ENCODE data around the gene ZSCAN22.

ZSCAN22 gene

GRCh38 chr19:58379246-58379645 is 52.5 kb downstream of the ZSCAN22 start:
- TF ChIP-seq, protein P1, sequence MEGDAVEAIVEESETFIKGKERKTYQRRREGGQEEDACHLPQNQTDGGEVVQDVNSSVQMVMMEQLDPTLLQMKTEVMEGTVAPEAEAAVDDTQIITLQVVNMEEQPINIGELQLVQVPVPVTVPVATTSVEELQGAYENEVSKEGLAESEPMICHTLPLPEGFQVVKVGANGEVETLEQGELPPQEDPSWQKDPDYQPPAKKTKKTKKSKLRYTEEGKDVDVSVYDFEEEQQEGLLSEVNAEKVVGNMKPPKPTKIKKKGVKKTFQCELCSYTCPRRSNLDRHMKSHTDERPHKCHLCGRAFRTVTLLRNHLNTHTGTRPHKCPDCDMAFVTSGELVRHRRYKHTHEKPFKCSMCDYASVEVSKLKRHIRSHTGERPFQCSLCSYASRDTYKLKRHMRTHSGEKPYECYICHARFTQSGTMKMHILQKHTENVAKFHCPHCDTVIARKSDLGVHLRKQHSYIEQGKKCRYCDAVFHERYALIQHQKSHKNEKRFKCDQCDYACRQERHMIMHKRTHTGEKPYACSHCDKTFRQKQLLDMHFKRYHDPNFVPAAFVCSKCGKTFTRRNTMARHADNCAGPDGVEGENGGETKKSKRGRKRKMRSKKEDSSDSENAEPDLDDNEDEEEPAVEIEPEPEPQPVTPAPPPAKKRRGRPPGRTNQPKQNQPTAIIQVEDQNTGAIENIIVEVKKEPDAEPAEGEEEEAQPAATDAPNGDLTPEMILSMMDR (IDR thresholded peaks at IDR 0.05; ENCODE audit: insufficient read depth, low read length, poor library complexity, severe bottlenecking): no peak
- H3K4me3 ChIP-seq (replicated peaks; ENCODE audit: low read depth, low read length): no peak overlapping the region
- DNase-seq (ENCODE audit: extremely low read depth, insufficient read length): no peak
- no peaks in the 10 kb centered on the region; the same call in 1 of the 2 replicates for H3K36me3 ChIP-seq (ENCODE audit: control insufficient read depth, insufficient read depth, low read length)
- H3K27me3 ChIP-seq (replicated peaks; ENCODE audit: control insufficient read depth, insufficient read depth, low read length): no peaks in the 10 kb centered on the region

DNA sequence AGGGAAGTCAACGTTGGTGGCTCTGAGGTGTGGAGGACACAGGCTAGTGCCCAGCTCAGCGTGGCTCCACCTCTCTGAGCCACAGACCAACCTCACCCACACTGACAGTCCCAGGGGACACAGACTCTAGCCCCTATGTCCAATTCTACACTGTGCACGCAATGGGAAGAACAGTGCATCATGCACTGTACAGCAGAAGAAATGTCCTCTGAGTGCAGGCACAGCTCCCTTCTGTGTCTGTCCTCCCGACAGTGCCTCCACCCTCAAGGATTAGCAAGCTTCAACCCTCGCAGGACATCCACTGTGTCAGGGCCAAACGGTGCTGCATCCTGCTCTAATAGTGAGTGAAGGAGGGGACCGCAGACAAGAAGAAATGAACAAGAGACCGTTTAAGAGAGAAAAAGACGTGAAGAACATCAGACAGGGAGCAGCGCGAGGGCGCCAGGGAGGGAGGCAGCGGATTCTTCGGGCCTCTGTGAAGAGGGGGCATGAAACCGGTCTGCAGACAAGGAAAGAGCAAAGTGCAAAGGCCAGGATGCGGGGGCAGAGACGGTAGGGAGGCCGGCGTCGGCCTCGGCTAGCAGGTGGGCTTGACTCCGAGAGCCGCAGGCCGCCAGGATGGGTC is 53.4 kb downstream of the ZSCAN22 start:
- peak overlapping the region; percentile 77 for H3K4me3 ChIP-seq (replicated peaks; ENCODE audit: low read depth, low read length)
- no peaks in the 10 kb centered on the region for H3K27me3 ChIP-seq (replicated peaks; ENCODE audit: control insufficient read depth, insufficient read depth, low read length)
- no peak for DNase-seq (ENCODE audit: extremely low read depth, insufficient read length)
- H3K36me3 ChIP-seq (ENCODE audit: control insufficient read depth, insufficient read depth, low read length): no peaks in the 10 kb centered on the region; the same call in 1 of the 2 replicates
- TF ChIP-seq, protein P1 (IDR thresholded peaks at IDR 0.05; ENCODE audit: insufficient read depth, low read length, poor library complexity, severe bottlenecking): no peak

GRCh38 chr19:58380662-58381459 is 54.1 kb downstream of the ZSCAN22 start, which contains the start of gene ZNF837:
TSS of gene ZNF837 (minus strand) at chr19:58381030. CDS start at chr19:58369332, 11,698 bp downstream.
- no peaks in the 10 kb centered on the region; the same call in 1 of the 2 replicates for H3K36me3 ChIP-seq (ENCODE audit: control insufficient read depth, insufficient read depth, low read length)
- peak; percentile 98 for DNase-seq (ENCODE audit: extremely low read depth, insufficient read length)
- H3K4me3 ChIP-seq (replicated peaks; ENCODE audit: low read depth, low read length): peak within 1 kb of the TSS; percentile 77
- TF ChIP-seq, protein P1 (IDR thresholded peaks at IDR 0.05; ENCODE audit: insufficient read depth, low read length, poor library complexity, severe bottlenecking): peak; percentile 18
- no peaks in the 10 kb centered on the region for H3K27me3 ChIP-seq (replicated peaks; ENCODE audit: control insufficient read depth, insufficient read depth, low read length)

GRCh38 chr19:58381460-58382212 is 54.8 kb downstream of the ZSCAN22 start:
- Histone ChIP-seq H3K4me3 (replicated peaks; ENCODE audit: low read depth, low read length) (peak overlapping the region; percentile 77), H3K36me3 (ENCODE audit: control insufficient read depth, insufficient read depth, low read length) (no peaks in the 10 kb centered on the region; the same call in 1 of the 2 replicates), H3K27me3 (replicated peaks; ENCODE audit: control insufficient read depth, insufficient read depth, low read length) (no peaks in the 10 kb centered on the region)
- DNase-seq (ENCODE audit: extremely low read depth, insufficient read length): no peak
- TF ChIP-seq, protein P1 (IDR thresholded peaks at IDR 0.05; ENCODE audit: insufficient read depth, low read length, poor library complexity, severe bottlenecking): no peak

DNA sequence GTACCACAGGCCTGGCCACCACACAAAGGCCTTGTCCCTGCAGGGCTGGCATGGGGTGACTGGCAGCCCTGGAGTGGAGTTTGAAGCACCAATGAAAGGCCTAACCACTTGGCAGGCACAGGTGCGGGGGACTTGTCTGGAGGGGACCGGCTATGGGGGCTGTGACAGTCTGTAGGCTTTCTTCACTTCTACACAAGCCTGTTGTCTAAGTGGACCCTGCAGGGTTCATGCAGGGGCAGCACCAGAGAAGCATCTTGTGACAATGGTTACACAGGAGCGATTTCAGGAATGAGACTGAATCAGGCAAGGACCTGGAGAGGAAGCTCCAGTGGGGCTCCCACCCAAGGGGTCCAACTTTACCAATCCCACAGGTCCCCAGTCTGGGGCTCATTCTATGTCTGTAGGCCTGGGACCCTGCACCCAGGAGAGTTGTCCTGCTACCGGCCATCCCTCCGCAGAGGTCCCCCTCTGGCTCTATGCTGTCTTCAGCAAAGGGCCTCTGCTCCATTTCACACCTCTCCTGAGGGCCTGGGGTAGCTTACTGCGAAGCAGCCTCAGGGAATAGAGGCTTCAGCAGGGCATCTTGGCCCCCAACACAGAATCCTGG is 56.3 kb downstream of the ZSCAN22 start:
- TF ChIP-seq, protein P1 (IDR thresholded peaks at IDR 0.05; ENCODE audit: insufficient read depth, low read length, poor library complexity, severe bottlenecking): no peak
- Histone ChIP-seq H3K4me3 (replicated peaks; ENCODE audit: low read depth, low read length) (no peak overlapping the region), H3K36me3 (ENCODE audit: control insufficient read depth, insufficient read depth, low read length) (peaks cover 1% of the 10 kb centered on the region; the same call in 1 of the 2 replicates), H3K27me3 (replicated peaks; ENCODE audit: control insufficient read depth, insufficient read depth, low read length) (no peaks in the 10 kb centered on the region)
- DNase-seq (ENCODE audit: extremely low read depth, insufficient read length): no peak

Data from GM06990 (cell line).